Measurements from ENCODE around the gene NSD2.

Gene NSD2

GRCh38 chr4:1973661-1974060 is 102.5 kb downstream of the NSD2 start:
- H3K27me3 ChIP-seq (ENCODE audit: insufficient read depth, poor library complexity, severe bottlenecking) = no peaks in the 10 kb centered on the region
- no peak overlapping the region for H3K4me3 ChIP-seq (replicated peaks; ENCODE audit: insufficient read depth, low read length)
- no peak overlapping the region for H3K27ac ChIP-seq (replicated peaks)
- DNase-seq (ENCODE audit: low read depth in 1 of 2, low spot score in 1 of 2) = no peak
- TF ChIP-seq CTCF (IDR thresholded peaks at IDR 0.05; ENCODE audit: insufficient read depth, low read length) = no peak
- TF ChIP-seq GABPA (IDR thresholded peaks at IDR 0.05; ENCODE audit: low read depth) = no peak
- no peak for TF ChIP-seq POLR2AphosphoS5 (IDR thresholded peaks at IDR 0.05; ENCODE audit: low read depth)
- TF ChIP-seq REST (IDR thresholded peaks at IDR 0.05; ENCODE audit: insufficient replicate concordance, low read depth) = no peak
- no peak for TF ChIP-seq SPI1 (IDR thresholded peaks at IDR 0.05; ENCODE audit: borderline replicate concordance, low read depth)

GRCh38 chr4:1974840-1975239 is 103.6 kb downstream of the NSD2 start:
- Histone ChIP-seq H3K27ac (replicated peaks) (no peak overlapping the region), H3K4me3 (replicated peaks; ENCODE audit: insufficient read depth, low read length) (no peak overlapping the region), H3K27me3 (ENCODE audit: insufficient read depth, poor library complexity, severe bottlenecking) (no peaks in the 10 kb centered on the region)
- no peak for DNase-seq (ENCODE audit: low read depth in 1 of 2, low spot score in 1 of 2)
- TF ChIP-seq SPI1 (IDR thresholded peaks at IDR 0.05; ENCODE audit: borderline replicate concordance, low read depth) = no peak
- no peak for TF ChIP-seq POLR2AphosphoS5 (IDR thresholded peaks at IDR 0.05; ENCODE audit: low read depth)
- no peak for TF ChIP-seq REST (IDR thresholded peaks at IDR 0.05; ENCODE audit: insufficient replicate concordance, low read depth)
- no peak for TF ChIP-seq CTCF (IDR thresholded peaks at IDR 0.05; ENCODE audit: insufficient read depth, low read length)
- no peak for TF ChIP-seq GABPA (IDR thresholded peaks at IDR 0.05; ENCODE audit: low read depth)

- no peak overlapping the region for H3K4me3 ChIP-seq (replicated peaks; ENCODE audit: insufficient read depth, low read length)
- no peak for DNase-seq (ENCODE audit: low read depth in 1 of 2, low spot score in 1 of 2)
- no peak overlapping the region for H3K27ac ChIP-seq (replicated peaks)
- no peaks in the 10 kb centered on the region for H3K27me3 ChIP-seq (ENCODE audit: insufficient read depth, poor library complexity, severe bottlenecking)
- no peak for TF ChIP-seq REST (IDR thresholded peaks at IDR 0.05; ENCODE audit: insufficient replicate concordance, low read depth)
- no peak for TF ChIP-seq GABPA (IDR thresholded peaks at IDR 0.05; ENCODE audit: low read depth)
- TF ChIP-seq CTCF (IDR thresholded peaks at IDR 0.05; ENCODE audit: insufficient read depth, low read length) = no peak
- no peak for TF ChIP-seq SPI1 (IDR thresholded peaks at IDR 0.05; ENCODE audit: borderline replicate concordance, low read depth)
- TF ChIP-seq POLR2AphosphoS5 (IDR thresholded peaks at IDR 0.05; ENCODE audit: low read depth) = no peak
Observed at GRCh38 chr4:1975391-1975801, 104.2 kb downstream of the NSD2 start.
